GM12878 (cell line): ENCODE measurements around the gene MYO1D. TPM values are rescaled to one million over a fixed set of nuclear protein-coding genes. Genes with fewer than 3 reads are reported as not detected.
A peak's percentile ranks its signal among the peaks of the same experiment; 100 is the strongest.

ENCODE experiments used
- BMI1 ChIP-seq: fragments of 450-650 bp; IDR thresholded peaks from 2 replicates; pipeline ENCODE4 v1.6.1; 2016; ENCODE audit warnings: mild to moderate bottlenecking, moderate library complexity, borderline replicate concordance
- FOS ChIP-seq: IDR thresholded peaks from 3 replicates; pipeline ENCODE4 v1.6.1; 2011; ENCODE audit warnings: borderline replicate concordance; ENCODE audit not compliant: insufficient read length; ENCODE audit errors: extremely low read depth
- HCFC1 ChIP-seq: fragments of 150-350 bp; IDR thresholded peaks from 2 replicates; pipeline ENCODE4 v1.6.1; 2014; ENCODE audit warnings: low read length
- IKZF2 ChIP-seq, 2 experiments: fragments of 450-650 bp; IDR thresholded peaks; 2 replicates each; pipeline ENCODE4 v1.6.1; 2017; ENCODE audit warnings: mild to moderate bottlenecking in 2 of 2, moderate library complexity in 2 of 2
- MTA2 ChIP-seq: fragments of 450-650 bp; IDR thresholded peaks from 2 replicates; pipeline ENCODE4 v1.6.1; 2016; ENCODE audit warnings: low read depth, mild to moderate bottlenecking, moderate library complexity
- MYC ChIP-seq: IDR thresholded peaks from 2 replicates; pipeline ENCODE4 v1.6.1; 2011; ENCODE audit warnings: mild to moderate bottlenecking, low read length, moderate library complexity, inconsistent platforms; ENCODE audit not compliant: insufficient read depth, insufficient replicate concordance, insufficient read length, severe bottlenecking
- POLR2AphosphoS5 ChIP-seq: IDR thresholded peaks from 2 replicates; pipeline ENCODE4 v1.6.1; 2011; ENCODE audit warnings: mild to moderate bottlenecking, low read length, inconsistent platforms
- RBBP5 ChIP-seq: fragments of 200-600 bp; sonication (generic); conservative IDR thresholded peaks from 2 replicates; pipeline ENCODE4 v1.6.1; 2016
- RFX5 ChIP-seq: IDR thresholded peaks from 2 replicates; pipeline ENCODE4 v1.6.1; 2011; ENCODE audit warnings: low read depth, low read length, improper control_type of control experiment
- SIN3A ChIP-seq: IDR thresholded peaks from 2 replicates; pipeline ENCODE4 v1.6.1; 2012; ENCODE audit warnings: low read depth, low read length, improper control_type of control experiment
- SMARCA5 ChIP-seq: fragments of 450-650 bp; IDR thresholded peaks from 2 replicates; pipeline ENCODE4 v1.6.1; 2017; ENCODE audit warnings: mild to moderate bottlenecking
- TARDBP ChIP-seq: IDR thresholded peaks from 2 replicates; pipeline ENCODE4 v1.6.1; 2016; ENCODE audit warnings: borderline replicate concordance
- ZBTB11 ChIP-seq: fragments of 450-650 bp; formaldehyde crosslinking; IDR thresholded peaks from 2 replicates; pipeline ENCODE4 v1.5.0; 2022; ENCODE audit warnings: mild to moderate bottlenecking, missing genetic modification characterization
- ZBTB33 ChIP-seq: fragments of 450-650 bp; IDR thresholded peaks from 2 replicates; pipeline ENCODE4 v1.6.1; 2017; ENCODE audit warnings: mild to moderate bottlenecking
- ZBTB40 ChIP-seq: fragments of 450-650 bp; IDR thresholded peaks from 2 replicates; pipeline ENCODE4 v1.6.1; 2016; ENCODE audit warnings: mild to moderate bottlenecking, moderate library complexity, borderline replicate concordance
- polyA plus RNA-seq, 11 experiments: library from polyadenylated mRNA; depleted of rRNA in 4 of 11; unstranded in 6 of 11; stranded (reverse) in 5 of 11; fragments of >200 nt; fragmentation: Nextera tagmentation in 4 of 11; fragmentation: Illumina TruSeq in 1 of 11; extraction: Ambion mirVana in 4 of 11; extraction: Trizol in 1 of 11; gene quantifications; 1 replicate in 1 of 11; 2 replicates in 10 of 11; pipeline versions ENCODE4 v1.2.1 to v1.2.3, GENCODE V29; 2011 to 2016; ENCODE audit warnings: inconsistent platforms in 2 of 11, missing spikeins in 2 of 11, low read depth in 1 of 11
- total RNA-seq, 4 experiments: library from RNA; depleted of rRNA in 3 of 4; stranded (reverse); fragments of >200 nt in 3 of 4; fragmentation: Illumina TruSeq in 1 of 4; extraction: Trizol in 1 of 4; gene quantifications; 2 replicates each; pipeline versions ENCODE4 v1.2.1 to v1.2.3, GENCODE V29; 2013 to 2021
- TF ChIP-seq, protein P1 (sequence below): fragments of 450-650 bp; IDR thresholded peaks from 2 replicates; pipeline ENCODE4 v1.6.1; 2018; ENCODE audit warnings: borderline replicate concordance, mild to moderate bottlenecking; ENCODE audit not compliant: partially characterized antibody
- TF ChIP-seq, protein P2 (sequence below): IDR thresholded peaks from 2 replicates; pipeline ENCODE4 v1.6.1; 2011; ENCODE audit warnings: low read depth, low read length, improper control_type of control experiment, borderline replicate concordance

The MYO1D gene
- total and polyA plus RNA-seq, 10 of the 15 experiments (the other 5 are each of a cell fraction or from before 2014, with no cell fraction given): 1.8 to 37.7 (median 25.4) TPM

DNA sequence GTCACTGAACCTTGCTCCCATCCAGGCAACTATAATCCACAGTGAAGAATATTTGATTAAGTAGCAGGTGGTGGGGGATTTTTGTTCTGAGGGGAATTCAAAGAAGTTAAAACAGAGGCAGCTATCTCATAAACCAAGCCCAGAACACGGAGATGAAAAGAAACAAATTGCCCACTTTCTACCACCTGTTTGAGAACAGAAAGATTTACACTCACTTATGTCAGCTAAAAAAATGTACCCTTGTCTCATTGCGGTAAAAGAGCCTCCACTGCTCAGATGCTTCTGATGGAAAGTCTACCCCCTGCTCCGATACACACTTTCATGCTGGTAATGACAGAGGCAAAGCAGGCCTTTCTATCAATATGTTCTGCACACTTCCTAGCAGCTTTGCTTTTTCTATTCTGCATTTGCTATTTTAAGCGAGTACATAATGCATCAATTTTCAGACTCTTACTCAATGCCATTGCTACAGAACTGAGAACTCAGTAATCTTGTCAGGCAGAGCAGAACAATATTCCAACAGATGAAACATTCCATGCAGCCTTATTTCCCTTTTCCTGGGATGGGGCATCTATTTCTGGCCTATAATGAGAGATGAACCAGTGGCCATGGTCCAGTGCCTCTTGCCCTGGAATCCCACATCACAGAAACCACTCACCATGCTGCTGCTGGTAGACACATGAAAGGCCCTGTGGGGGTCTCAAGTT lies 361.1 kb downstream of the MYO1D start (continued):
- no peak for TF ChIP-seq ZBTB40
- no peak for TF ChIP-seq RFX5
- TF ChIP-seq MYC: no peak
- TF ChIP-seq RBBP5: no peak
- peak; percentile 91 for TF ChIP-seq MTA2
- TF ChIP-seq IKZF2 (IDR thresholded peaks at IDR 0.05): peak; percentile 85 to 90
- no peak for TF ChIP-seq BMI1
- TF ChIP-seq ZBTB33: no peak
- TF ChIP-seq, protein P1, sequence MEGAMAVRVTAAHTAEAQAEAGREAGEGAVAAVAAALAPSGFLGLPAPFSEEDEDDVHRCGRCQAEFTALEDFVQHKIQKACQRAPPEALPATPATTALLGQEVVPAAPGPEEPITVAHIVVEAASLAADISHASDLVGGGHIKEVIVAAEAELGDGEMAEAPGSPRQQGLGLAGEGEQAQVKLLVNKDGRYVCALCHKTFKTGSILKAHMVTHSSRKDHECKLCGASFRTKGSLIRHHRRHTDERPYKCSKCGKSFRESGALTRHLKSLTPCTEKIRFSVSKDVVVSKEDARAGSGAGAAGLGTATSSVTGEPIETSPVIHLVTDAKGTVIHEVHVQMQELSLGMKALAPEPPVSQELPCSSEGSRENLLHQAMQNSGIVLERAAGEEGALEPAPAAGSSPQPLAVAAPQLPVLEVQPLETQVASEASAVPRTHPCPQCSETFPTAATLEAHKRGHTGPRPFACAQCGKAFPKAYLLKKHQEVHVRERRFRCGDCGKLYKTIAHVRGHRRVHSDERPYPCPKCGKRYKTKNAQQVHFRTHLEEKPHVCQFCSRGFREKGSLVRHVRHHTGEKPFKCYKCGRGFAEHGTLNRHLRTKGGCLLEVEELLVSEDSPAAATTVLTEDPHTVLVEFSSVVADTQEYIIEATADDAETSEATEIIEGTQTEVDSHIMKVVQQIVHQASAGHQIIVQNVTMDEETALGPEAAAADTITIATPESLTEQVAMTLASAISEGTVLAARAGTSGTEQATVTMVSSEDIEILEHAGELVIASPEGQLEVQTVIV: no peak
- TF ChIP-seq ZBTB11 (CRISPR knock-in tag): no peak
- no peak for TF ChIP-seq FOS
- peak; percentile 52; the same call in 1 of the 2 replicates for TF ChIP-seq POLR2AphosphoS5
- TF ChIP-seq SIN3A: no peak
- TF ChIP-seq SMARCA5: peak; percentile 83
- TF ChIP-seq TARDBP: no peak
- TF ChIP-seq, protein P2, sequence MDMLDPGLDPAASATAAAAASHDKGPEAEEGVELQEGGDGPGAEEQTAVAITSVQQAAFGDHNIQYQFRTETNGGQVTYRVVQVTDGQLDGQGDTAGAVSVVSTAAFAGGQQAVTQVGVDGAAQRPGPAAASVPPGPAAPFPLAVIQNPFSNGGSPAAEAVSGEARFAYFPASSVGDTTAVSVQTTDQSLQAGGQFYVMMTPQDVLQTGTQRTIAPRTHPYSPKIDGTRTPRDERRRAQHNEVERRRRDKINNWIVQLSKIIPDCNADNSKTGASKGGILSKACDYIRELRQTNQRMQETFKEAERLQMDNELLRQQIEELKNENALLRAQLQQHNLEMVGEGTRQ: no peak
- TF ChIP-seq HCFC1: no peak
